Endothelial cell of hepatic sinusoid (primary cell): ENCODE results near the gene OR8J3.
"Not testable (repeated sequence)": the region's sequence is repeated elsewhere in the genome, so short reads cannot be mapped to it uniquely, and the experiment has no call there.

Experiments used
- in situ Hi-C: cut with HindIII; loops from 2 replicates; pipeline ENCODE4 v1.10.0; 2017; ENCODE audit warnings: low sequenced_read_pairs

The OR8J3 gene, protein sequence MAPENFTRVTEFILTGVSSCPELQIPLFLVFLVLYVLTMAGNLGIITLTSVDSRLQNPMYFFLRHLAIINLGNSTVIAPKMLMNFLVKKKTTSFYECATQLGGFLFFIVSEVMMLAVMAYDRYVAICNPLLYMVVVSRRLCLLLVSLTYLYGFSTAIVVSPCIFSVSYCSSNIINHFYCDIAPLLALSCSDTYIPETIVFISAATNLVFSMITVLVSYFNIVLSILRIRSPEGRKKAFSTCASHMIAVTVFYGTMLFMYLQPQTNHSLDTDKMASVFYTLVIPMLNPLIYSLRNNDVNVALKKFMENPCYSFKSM

DNA sequence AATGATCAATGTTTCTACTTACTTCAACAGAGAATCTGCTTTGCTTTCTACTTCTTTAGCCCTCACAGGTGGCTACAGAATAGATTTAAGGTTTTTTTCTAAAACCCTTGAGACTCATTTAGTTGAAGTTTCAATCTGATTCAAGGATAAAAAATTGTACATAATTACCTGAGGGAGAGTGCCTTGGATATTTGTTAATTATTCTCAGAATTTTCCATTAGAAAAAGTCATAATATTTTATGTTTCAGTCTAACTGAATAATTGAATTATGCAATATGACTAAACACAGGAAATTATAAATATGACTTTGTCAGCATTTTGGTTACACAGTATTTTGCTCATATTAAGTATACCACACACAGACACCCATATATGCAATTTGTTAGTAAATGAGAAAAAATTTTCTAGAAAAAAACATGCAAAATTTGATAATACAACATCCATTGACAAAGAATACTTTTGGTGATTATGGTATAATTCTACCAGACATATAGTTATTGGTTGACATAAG, at the start of gene OR8J3:
Gene OR8J3 (minus strand): TSS at position 51 of the 511 bp plus-strand sequence. CDS start 2,483 bp downstream, outside the sequence.
- in situ Hi-C loops, result no loop called here

- in situ Hi-C loops, result no loop called here
Measured at GRCh38 chr11:56188602-56189001, 48.6 kb upstream of the OR8J3 start.

GRCh38 chr11:56183459-56183858, 43.5 kb upstream of the OR8J3 start:
- in situ Hi-C loops, result no loop called here

GRCh38 chr11:56176318-56176717, 36.3 kb upstream of the OR8J3 start, which contains the start of gene OR5J2:
Gene OR5J2 (plus strand): TSS chr11:56176618. CDS start chr11:56176618, 0 bp downstream.
- in situ Hi-C loops, result no loop called here

DNA sequence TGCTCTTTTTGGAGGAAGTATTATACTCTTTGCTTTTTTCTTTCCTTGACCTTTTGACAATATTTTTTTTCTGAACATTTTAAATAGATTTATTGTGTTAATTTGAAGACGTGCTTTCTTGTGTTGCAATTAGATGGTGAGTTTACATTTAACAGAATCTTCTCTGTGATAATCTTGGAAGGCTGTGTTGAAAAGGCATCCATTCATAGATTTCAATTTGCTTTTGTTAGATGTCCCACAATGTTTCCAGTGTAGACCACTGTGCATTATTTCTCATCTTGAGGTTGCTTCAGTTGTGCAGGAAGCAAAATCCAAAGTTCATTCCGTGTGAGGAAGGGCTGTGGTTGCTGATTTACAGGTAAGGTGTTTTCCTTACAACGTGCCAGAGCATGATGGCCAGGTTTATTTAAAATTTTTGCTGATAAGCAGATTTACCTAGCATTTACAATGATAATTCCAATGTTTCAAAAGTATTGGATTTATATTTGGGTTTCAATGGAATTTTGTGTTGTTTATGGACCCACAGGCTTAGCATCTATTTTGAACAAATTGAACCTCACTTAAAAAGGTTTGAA, 32.3 kb upstream of the OR8J3 start:
- in situ Hi-C loops, result no loop called here

DNA sequence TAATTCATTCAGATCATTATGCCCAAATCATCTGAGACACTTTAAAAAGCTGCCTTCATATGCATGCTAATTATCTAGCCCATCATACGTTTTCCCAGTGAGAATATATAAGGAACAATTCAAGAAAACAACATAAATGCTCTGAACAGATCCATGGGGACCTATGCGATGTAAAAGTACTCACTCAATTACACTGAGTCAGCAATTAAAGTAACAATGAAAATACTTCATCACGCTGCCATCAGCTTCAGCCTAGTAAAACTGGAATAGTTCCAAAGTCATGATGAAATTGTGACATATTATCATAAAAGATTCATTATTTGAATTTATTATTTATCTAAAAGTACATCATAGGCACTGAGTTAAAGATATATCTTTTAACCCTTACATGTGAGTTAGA, 23.8 kb upstream of the OR8J3 start:
- in situ Hi-C loops, result no loop called here

DNA sequence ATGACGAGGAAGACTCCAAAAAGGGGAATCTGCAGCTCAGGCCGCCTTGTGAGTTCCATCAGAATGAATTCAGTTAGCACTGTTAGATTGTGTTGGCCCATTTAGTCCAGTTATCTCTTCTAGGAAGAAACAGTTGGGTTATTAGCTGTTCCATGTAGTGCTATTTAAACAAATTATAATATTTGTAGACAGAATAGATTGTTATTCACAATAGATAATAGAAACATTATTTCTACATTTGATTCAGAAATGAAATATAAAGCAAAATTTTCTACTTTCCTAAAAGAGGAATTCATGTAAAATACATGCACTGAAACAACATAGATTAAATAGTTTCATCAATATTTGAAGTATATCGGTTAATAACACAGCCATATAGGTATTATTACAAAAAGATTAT, 20.2 kb upstream of the OR8J3 start, which contains the start of gene OR8K5:
Gene OR8K5 (minus strand): TSS at position 101 of the 400 bp plus-strand sequence. CDS start 0 bp downstream, at position 101.
- in situ Hi-C loops, result no loop called here

- in situ Hi-C loops, result no loop called here
Measured at GRCh38 chr11:56152333-56152732, 12.3 kb upstream of the OR8J3 start.

DNA sequence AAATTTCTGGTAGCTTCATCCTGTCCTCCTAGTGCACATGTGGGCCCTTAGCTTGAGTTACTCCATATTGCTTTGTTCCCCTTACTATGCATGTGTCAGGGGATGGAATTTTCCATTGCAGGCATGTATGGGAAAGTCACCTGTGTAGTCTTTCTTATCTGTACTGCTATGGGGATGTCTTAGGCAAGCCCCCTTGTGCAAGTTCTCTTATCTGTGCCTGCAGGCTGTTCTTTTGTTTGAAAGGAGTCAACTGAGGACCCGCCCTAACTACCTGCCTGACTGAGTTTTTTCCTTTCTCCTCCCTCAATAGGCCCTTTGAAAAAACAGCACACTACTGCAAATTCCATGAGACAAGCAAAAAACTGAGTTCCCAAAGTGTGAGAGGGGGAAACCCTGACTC, 11.4 kb upstream of the OR8J3 start:
- in situ Hi-C loops, result no loop called here

GRCh38 chr11:56143681-56144080, 3.7 kb upstream of the OR8J3 start:
- in situ Hi-C loops, result not testable (repeated sequence)

GRCh38 chr11:56122073-56122472, 17.9 kb downstream of the OR8J3 start, which contains the start of gene OR8H3:
Gene OR8H3 (plus strand): TSS chr11:56122373. CDS start chr11:56122373, 0 bp downstream.
- in situ Hi-C loops, result no loop called here

DNA sequence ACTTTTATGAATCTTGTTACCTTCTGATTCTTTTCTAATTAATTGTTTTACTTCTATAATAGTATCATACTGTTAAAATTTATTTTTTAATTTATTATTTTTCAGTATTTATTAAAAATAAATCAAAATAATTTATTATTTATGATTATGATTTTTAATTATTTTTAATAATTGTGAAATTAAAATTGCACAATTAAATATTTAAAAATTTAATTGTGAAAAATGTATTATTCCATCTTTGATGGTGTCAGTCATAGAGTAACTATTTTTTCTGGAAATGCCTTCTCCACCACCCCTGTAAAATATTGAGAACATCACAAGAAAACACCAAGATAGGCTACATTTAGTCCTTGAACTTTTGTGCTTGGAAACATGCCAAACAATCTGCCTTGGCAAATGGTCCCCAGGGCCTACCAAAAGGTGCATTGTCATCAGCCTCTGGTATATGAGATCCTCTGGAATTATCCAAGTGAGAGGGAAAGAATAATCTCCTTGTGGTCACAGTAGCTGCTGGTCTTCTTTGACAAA, 36.7 kb downstream of the OR8J3 start, which contains the start of gene OR8H2:
Gene OR8H2 (plus strand): TSS at position 478 of the 528 bp plus-strand sequence. CDS start 1,356 bp downstream, outside the sequence.
- in situ Hi-C loops, result no loop called here

DNA sequence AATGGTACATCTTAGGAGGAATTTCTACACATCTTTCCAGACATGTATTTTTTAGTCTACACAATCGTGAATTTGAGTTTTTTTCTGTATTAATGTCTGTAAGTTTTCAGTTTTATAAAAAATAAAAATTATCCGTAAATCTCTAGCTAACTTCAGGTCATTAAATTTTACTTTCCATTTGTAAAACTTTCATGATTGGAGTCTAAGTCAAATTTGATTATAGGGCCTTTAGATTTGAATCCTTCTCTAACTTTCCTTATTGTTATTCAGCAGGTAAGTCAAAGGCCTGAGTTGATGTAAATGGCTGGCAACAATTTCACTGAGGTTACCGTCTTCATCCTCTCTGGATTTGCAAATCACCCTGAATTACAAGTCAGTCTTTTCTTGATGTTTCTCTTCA, 47.0 kb downstream of the OR8J3 start, which contains the start of gene OR8I2:
Gene OR8I2 (plus strand): TSS at position 301 of the 400 bp plus-strand sequence. CDS start 0 bp downstream, at position 301.
- in situ Hi-C loops, result no loop called here

DNA sequence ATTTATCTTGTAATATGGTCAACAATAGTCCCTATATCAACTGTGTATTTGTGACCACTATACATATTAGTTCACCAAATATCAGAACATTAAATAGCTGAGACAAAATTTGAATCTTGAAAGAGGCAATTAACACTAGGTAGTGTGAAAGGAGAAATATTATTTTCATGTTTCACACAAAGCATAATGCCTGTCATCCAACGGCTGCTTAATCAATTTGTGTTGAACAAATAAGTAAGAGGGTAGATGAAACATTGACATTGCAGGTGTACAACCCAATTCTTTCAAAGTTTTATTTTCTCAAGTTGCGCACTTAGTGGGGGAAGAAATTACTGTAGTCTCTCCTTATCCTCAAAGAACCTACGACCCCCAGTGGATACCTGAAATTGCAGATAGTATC, 50.3 kb downstream of the OR8J3 start:
- in situ Hi-C loops, result no loop called here
